ENCODE results near the gene TMEFF1.

DNA sequence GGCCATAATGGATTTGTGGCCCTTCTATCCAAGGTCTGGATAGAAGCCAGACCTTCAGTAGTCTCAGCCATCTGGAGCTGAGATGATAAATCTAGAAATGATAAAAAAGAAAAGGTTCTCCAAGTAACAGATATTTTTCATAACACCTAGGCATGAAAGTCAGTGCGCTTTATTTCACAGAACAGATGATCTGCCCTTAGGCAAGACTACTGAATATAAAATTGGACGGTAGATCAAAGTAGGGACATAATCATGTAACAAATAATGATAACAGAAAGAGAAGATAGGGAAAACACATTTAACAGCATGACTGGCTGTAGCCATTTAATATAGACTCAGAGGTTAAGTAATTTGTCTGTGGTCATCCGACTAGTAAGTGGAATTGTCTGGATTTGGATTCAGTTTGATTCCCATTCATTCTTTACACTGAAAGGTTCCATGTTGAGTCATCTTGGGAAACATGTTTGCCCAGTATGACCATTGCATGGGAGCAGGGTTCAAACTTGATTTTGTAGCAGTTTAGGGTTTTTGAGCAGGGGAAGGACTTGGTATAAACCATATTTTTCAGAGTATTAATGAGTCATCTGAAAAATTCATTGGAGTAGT, 100.8 kb downstream of the TMEFF1 start:
- no peak for TF ChIP-seq ZFP3 (CRISPR knock-in tag; IDR thresholded peaks at IDR 0.05)
- TF ChIP-seq, protein P1, sequence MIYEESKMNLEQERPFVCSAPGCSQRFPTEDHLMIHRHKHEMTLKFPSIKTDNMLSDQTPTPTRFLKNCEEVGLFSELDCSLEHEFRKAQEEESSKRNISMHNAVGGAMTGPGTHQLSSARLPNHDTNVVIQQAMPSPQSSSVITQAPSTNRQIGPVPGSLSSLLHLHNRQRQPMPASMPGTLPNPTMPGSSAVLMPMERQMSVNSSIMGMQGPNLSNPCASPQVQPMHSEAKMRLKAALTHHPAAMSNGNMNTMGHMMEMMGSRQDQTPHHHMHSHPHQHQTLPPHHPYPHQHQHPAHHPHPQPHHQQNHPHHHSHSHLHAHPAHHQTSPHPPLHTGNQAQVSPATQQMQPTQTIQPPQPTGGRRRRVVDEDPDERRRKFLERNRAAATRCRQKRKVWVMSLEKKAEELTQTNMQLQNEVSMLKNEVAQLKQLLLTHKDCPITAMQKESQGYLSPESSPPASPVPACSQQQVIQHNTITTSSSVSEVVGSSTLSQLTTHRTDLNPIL (CRISPR knock-in tag; IDR thresholded peaks at IDR 0.05; ENCODE audit: low read depth) = no peak
- TF ChIP-seq PPARA (CRISPR knock-in tag; IDR thresholded peaks at IDR 0.05; ENCODE audit: borderline replicate concordance) = no peak
- TF ChIP-seq ZNF70 (CRISPR knock-in tag; IDR thresholded peaks at IDR 0.05) = no peak
- TF ChIP-seq, protein P2, sequence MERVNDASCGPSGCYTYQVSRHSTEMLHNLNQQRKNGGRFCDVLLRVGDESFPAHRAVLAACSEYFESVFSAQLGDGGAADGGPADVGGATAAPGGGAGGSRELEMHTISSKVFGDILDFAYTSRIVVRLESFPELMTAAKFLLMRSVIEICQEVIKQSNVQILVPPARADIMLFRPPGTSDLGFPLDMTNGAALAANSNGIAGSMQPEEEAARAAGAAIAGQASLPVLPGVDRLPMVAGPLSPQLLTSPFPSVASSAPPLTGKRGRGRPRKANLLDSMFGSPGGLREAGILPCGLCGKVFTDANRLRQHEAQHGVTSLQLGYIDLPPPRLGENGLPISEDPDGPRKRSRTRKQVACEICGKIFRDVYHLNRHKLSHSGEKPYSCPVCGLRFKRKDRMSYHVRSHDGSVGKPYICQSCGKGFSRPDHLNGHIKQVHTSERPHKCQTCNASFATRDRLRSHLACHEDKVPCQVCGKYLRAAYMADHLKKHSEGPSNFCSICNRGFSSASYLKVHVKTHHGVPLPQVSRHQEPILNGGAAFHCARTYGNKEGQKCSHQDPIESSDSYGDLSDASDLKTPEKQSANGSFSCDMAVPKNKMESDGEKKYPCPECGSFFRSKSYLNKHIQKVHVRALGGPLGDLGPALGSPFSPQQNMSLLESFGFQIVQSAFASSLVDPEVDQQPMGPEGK (CRISPR knock-in tag; IDR thresholded peaks at IDR 0.05; ENCODE audit: borderline replicate concordance) = no peak

Data from SK-N-SH treated with all-trans-retinoic acid at 6 μM for 48 hours (cell line).